Caco-2 (cell line): ENCODE measurements around the gene SHB. TPM values are rescaled to one million over a fixed set of nuclear protein-coding genes. Genes with fewer than 3 reads are reported as not detected.
A peak's percentile ranks its signal among the peaks of the same experiment; 100 is the strongest.

ENCODE experiments used
- BruUV-seq: library from RNA; stranded (reverse); fragments of 400-500 nt; replicated peaks from 2 replicates; lab custom pipeline; 2021; lab: Mats Ljungman, UMichigan
- CTCF ChIA-PET: fragments of 300-600 bp; sonication (Branson Sonifier 250); formaldehyde crosslinking; loops from one replicate; lab custom pipeline; 2022; ENCODE audit warnings: antibody characterized with exemption; lab: Charles Lee
- POLR2A ChIA-PET: fragments of 300-600 bp; sonication (Branson Sonifier 250); formaldehyde crosslinking; loops from one replicate; lab custom pipeline; 2022; ENCODE audit warnings: antibody characterized with exemption; lab: Charles Lee
- DNase-seq, 2 experiments: peaks; one replicate each; pipeline versions ENCODE4 v3.0.0 to v3.0.0-alpha.2; 2020 to 2022
- H3K27me3 ChIP-seq: replicated peaks from 2 replicates; pipeline ENCODE4 v1.6.0; 2011; ENCODE audit warnings: low read length; ENCODE audit not compliant: control insufficient read depth, insufficient read depth
- H3K36me3 ChIP-seq: 2 replicates; pipeline ENCODE4 v1.5.1; 2011; ENCODE audit warnings: low read length; ENCODE audit not compliant: control insufficient read depth, insufficient read depth
- H3K4me1 ChIP-seq: fragments of 250-450 bp; sonication (Bioruptor Pico); 2 replicates; pipeline ENCODE4 v1.5.1; 2020; ENCODE audit warnings: mild to moderate bottlenecking
- H3K4me3 ChIP-seq: 2 replicates; pipeline ENCODE4 v1.5.1; 2011; ENCODE audit warnings: low read depth, mild to moderate bottlenecking, control low read depth, low read length
- H3K9me3 ChIP-seq: fragments of 250-450 bp; sonication (Bioruptor Pico); 2 replicates; pipeline ENCODE4 v1.5.1; 2020; ENCODE audit warnings: mild to moderate bottlenecking, moderate library complexity
- H3K27ac Mint-ChIP-seq: one replicate; pipeline ENCODE4 v1.8.0; 2022; ENCODE audit warnings: mixed read lengths; ENCODE audit not compliant: unreplicated experiment
- H3K27me3 Mint-ChIP-seq: one replicate; pipeline ENCODE4 v1.8.0; 2022; ENCODE audit warnings: mixed read lengths; ENCODE audit not compliant: insufficient read depth, unreplicated experiment
- H3K36me3 Mint-ChIP-seq: one replicate; pipeline ENCODE4 v1.8.0; 2022; ENCODE audit warnings: mild to moderate bottlenecking, mixed read lengths; ENCODE audit not compliant: insufficient read depth, unreplicated experiment
- H3K4me1 Mint-ChIP-seq: one replicate; pipeline ENCODE4 v1.8.0; 2022; ENCODE audit warnings: low read depth, mixed read lengths; ENCODE audit not compliant: unreplicated experiment
- H3K4me3 Mint-ChIP-seq: one replicate; pipeline ENCODE4 v1.8.0; 2022; ENCODE audit warnings: mild to moderate bottlenecking, moderate library complexity, mixed read lengths; ENCODE audit not compliant: unreplicated experiment
- H3K9me3 Mint-ChIP-seq: one replicate; pipeline ENCODE4 v1.8.0; 2022; ENCODE audit warnings: mixed read lengths; ENCODE audit not compliant: unreplicated experiment
- intact Hi-C: fragments of 100-400 bp; cut with micrococcal nuclease; formaldehyde crosslinking; loops from one replicate; pipeline ENCODE4 v1.10.0; 2022; ENCODE audit not compliant: unreplicated experiment
- total RNA-seq: library from RNA; stranded (reverse); gene quantifications from 2 replicates; pipeline ENCODE4 v1.2.3, GENCODE V29; 2022
- TF ChIP-seq, protein P1 (sequence below), 2 experiments: fragments of 200-600 bp in 1 of 2; IDR thresholded peaks; 1 replicate in 1 of 2; 2 replicates in 1 of 2; pipeline versions ENCODE4 v1.5.1 to v1.8.0; 2011 to 2022; ENCODE audit warnings: antibody characterized with exemption in 1 of 2, control low read depth in 1 of 2, inconsistent platforms in 1 of 2, low read depth in 1 of 2, low read length in 1 of 2, mild to moderate bottlenecking in 1 of 2, moderate library complexity in 1 of 2; ENCODE audit not compliant: insufficient read depth in 1 of 2, severe bottlenecking in 1 of 2, unreplicated experiment in 1 of 2

SHB gene
- total RNA-seq, 1 experiment from 2014 or later = 18.3 TPM

DNA sequence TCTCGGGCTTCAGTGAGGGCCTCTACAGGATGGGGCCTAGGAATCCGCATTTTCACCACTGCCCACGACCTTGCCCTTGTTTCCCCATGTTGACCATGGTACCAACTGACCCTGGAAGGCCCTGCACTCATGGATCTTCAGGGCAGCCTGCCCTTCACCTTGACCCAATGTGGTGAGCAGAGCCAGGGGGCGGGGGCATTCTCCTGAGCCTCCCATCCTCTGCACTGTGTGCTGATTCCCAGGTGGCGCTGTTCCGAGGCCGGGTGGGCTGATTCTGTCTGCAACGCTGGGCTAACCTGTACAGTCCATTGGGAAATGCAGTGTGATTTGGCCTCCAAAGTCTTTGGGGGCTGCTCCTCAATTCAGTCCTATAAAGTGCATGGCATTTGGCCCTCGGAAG, 68.7 kb downstream of the SHB start:
- Mint-ChIP-seq H3K4me1 (peaks cover 6% of the 10 kb centered on the region), H3K4me3 (no peak overlapping the region), H3K9me3 (no peaks in the 10 kb centered on the region), H3K27ac (no peak overlapping the region), H3K36me3 (peaks cover 21% of the 10 kb centered on the region), H3K27me3 (no peaks in the 10 kb centered on the region)
- H3K4me3 ChIP-seq = no peak overlapping the region
- H3K9me3 ChIP-seq = no peaks in the 10 kb centered on the region
- no peaks in the 10 kb centered on the region for H3K4me1 ChIP-seq
- intact Hi-C loops = no loop called here
- TF ChIP-seq, protein P1, sequence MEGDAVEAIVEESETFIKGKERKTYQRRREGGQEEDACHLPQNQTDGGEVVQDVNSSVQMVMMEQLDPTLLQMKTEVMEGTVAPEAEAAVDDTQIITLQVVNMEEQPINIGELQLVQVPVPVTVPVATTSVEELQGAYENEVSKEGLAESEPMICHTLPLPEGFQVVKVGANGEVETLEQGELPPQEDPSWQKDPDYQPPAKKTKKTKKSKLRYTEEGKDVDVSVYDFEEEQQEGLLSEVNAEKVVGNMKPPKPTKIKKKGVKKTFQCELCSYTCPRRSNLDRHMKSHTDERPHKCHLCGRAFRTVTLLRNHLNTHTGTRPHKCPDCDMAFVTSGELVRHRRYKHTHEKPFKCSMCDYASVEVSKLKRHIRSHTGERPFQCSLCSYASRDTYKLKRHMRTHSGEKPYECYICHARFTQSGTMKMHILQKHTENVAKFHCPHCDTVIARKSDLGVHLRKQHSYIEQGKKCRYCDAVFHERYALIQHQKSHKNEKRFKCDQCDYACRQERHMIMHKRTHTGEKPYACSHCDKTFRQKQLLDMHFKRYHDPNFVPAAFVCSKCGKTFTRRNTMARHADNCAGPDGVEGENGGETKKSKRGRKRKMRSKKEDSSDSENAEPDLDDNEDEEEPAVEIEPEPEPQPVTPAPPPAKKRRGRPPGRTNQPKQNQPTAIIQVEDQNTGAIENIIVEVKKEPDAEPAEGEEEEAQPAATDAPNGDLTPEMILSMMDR (IDR thresholded peaks at IDR 0.05; ENCODE audit: insufficient read depth in 1 of 2, low read depth in 1 of 2, low read length in 1 of 2, severe bottlenecking in 1 of 2, unreplicated experiment in 1 of 2) = no peak
- 0 out of 2 replicates have a peak, but pooled peaks cover 1% of the 10 kb centered on the region for H3K36me3 ChIP-seq
- ChIA-PET CTCF (no interaction called here), POLR2A (no interaction called here)
- H3K27me3 ChIP-seq = no peaks in the 10 kb centered on the region
- DNase-seq = peak in 1 of 2 experiments; percentile 20
- BruUV-seq = no TSS peak

DNA sequence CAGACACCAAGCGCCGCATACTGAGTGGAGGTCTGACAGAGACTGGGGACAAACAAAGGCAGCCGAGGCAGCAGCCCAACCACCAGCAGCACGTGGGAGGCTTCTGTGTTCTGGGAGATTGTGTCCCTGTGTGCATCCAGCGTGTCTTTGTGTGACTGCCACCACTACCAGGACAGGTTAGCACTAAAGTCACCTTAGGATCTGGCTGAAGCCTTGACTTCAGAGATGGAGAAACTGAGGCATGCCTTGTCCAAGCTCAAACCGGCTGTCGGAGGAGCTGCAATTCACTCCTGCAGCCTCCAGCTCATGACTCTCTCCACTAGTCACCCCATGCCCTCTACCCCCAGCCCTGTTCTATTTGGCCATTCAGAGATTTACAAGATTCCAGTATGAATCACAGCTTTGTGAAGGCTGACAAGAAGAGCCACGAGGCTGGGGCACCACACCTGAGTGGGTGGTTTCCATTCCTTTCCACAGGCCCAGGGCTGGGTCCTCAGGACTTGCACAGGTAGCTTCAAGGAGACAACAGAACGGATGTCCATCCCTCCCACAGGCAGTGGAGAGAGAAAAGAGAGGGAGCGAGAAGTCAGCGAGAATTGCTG, 69.3 kb downstream of the SHB start:
- H3K9me3 Mint-ChIP-seq = no peaks in the 10 kb centered on the region
- Histone ChIP-seq H3K4me1 (no peaks in the 10 kb centered on the region), H3K27me3 (no peaks in the 10 kb centered on the region), H3K4me3 (no peak overlapping the region), H3K36me3 (0 out of 2 replicates have a peak, but pooled peaks cover 1% of the 10 kb centered on the region), H3K9me3 (no peaks in the 10 kb centered on the region)
- no peaks in the 10 kb centered on the region for H3K27me3 Mint-ChIP-seq
- peaks cover 6% of the 10 kb centered on the region for H3K4me1 Mint-ChIP-seq
- DNase-seq = no peak
- POLR2A ChIA-PET = no interaction called here
- intact Hi-C loops = no loop called here
- H3K4me3 Mint-ChIP-seq = no peak overlapping the region
- no TSS peak for BruUV-seq
- CTCF ChIA-PET = interaction anchor here (1.1 kb wide), 1 partner anchor 86 kb away, joined by 3 read pairs; no protein-coding TSS in a partner anchor
- TF ChIP-seq, protein P1 (IDR thresholded peaks at IDR 0.05; ENCODE audit: insufficient read depth in 1 of 2, low read depth in 1 of 2, low read length in 1 of 2, severe bottlenecking in 1 of 2, unreplicated experiment in 1 of 2) = no peak
- peaks cover 26% of the 10 kb centered on the region for H3K36me3 Mint-ChIP-seq
- H3K27ac Mint-ChIP-seq = no peak overlapping the region

DNA sequence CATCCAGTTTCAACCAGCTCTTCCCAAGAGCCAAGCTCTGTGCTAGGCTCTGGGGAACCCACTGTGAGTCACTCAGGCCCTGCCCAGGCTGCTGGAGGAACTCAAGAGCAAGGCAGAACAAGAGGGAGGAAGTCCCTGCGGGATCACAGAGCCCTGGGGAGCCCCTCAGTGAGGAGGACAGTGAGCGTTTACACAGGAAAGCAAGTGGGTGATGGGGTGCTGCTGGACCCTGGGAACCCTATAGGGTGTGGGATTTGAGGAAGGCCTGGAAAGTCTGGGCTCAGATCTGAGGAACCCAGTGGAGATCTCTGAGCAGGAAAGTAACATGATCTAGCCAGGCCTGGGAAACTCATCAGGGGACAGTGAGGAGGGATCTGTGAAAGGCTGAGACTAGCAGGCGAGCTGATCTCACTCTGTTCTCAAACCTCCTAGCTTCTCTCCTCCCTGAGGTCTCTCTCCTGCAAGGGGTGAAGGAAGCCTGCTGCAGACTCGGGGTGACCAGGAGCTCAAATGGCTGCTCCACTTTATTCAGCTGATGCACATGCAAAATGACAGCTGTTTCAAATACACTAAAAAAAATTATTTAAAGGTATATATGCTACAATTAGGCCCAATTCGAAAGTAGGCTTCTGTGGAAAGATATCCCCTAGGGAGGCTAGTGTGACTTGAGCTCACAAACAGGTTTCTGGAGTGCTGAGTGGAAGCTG, 70.0 kb downstream of the SHB start:
- ChIA-PET POLR2A (no interaction called here), CTCF (interaction anchor here (1.1 kb wide), 2 partner anchors 13 to 85 kb away, joined by 3 read pairs; no protein-coding TSS in a partner anchor)
- H3K9me3 Mint-ChIP-seq = no peaks in the 10 kb centered on the region
- peaks cover 26% of the 10 kb centered on the region for H3K36me3 Mint-ChIP-seq
- no peaks in the 10 kb centered on the region for H3K9me3 ChIP-seq
- intact Hi-C loops = no loop called here
- H3K36me3 ChIP-seq = 0 out of 2 replicates have a peak, but pooled peaks cover 1% of the 10 kb centered on the region
- no TSS peak for BruUV-seq
- DNase-seq = no peak
- no peak overlapping the region for H3K27ac Mint-ChIP-seq
- peaks cover 6% of the 10 kb centered on the region for H3K4me1 Mint-ChIP-seq
- H3K4me3 Mint-ChIP-seq = no peak overlapping the region
- H3K4me1 ChIP-seq = no peaks in the 10 kb centered on the region
- no peak overlapping the region for H3K4me3 ChIP-seq
- TF ChIP-seq, protein P1 (IDR thresholded peaks at IDR 0.05; ENCODE audit: insufficient read depth in 1 of 2, low read depth in 1 of 2, low read length in 1 of 2, severe bottlenecking in 1 of 2, unreplicated experiment in 1 of 2) = no peak
- no peaks in the 10 kb centered on the region for H3K27me3 ChIP-seq
- H3K27me3 Mint-ChIP-seq = no peaks in the 10 kb centered on the region
